ENCODE results near the gene ZNF543. TPM values are rescaled to one million over a fixed set of nuclear protein-coding genes. Genes with fewer than 3 reads are reported as not detected.

ZNF543 gene
- polyA plus RNA-seq, 1 experiment = 2.6 TPM

DNA sequence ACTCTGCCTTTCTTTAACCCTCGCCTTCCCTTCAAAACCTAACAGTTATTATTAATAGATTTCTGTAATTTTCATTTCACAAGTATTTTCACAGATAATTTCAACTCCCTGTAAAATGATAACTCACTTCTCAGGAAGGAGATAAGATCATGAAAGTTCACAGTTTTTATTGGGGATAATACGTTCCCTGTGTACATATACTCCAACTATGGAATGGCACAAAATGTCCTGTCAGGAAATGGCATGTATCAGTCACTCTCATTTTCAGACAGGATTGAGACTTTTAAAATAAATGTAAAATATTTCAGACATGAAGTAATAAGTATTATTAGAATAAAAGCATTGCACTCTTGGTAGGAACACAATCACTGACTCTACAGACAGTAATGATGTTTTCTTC is 42.1 kb downstream of the ZNF543 start:
- no peak for TF ChIP-seq CTCF (IDR thresholded peaks at IDR 0.05; ENCODE audit: low read depth, low read length)
- CTCF ChIA-PET = interaction anchor here (0.9 kb wide), 1 partner anchor 12 kb away, joined by 3 read pairs; the partner anchor contains the start of gene ZNF304
- no peaks in the 10 kb centered on the region for H3K27me3 ChIP-seq (ENCODE audit: control insufficient read depth, insufficient read depth, low read length)
- peak overlapping the region; percentile 92 for H3K27ac ChIP-seq (ENCODE audit: low read depth, low read length)
- no peak for DNase-seq (ENCODE audit: low read depth, low spot score)
- POLR2A ChIA-PET = interaction anchor here (0.6 to 1.4 kb wide), 3 partner anchors 27 to 425 kb away, joined by 3 to 5 read pairs (median 5); partner anchors contain the start of genes ZNF548 and ZNF749
- peak overlapping the region; percentile 67 for H3K4me3 ChIP-seq (ENCODE audit: low read depth, low read length)
- H3K9me3 ChIP-seq (ENCODE audit: control insufficient read depth, insufficient read depth, low read length) = no peaks in the 10 kb centered on the region; the same call in none of the 2 replicates

DNA sequence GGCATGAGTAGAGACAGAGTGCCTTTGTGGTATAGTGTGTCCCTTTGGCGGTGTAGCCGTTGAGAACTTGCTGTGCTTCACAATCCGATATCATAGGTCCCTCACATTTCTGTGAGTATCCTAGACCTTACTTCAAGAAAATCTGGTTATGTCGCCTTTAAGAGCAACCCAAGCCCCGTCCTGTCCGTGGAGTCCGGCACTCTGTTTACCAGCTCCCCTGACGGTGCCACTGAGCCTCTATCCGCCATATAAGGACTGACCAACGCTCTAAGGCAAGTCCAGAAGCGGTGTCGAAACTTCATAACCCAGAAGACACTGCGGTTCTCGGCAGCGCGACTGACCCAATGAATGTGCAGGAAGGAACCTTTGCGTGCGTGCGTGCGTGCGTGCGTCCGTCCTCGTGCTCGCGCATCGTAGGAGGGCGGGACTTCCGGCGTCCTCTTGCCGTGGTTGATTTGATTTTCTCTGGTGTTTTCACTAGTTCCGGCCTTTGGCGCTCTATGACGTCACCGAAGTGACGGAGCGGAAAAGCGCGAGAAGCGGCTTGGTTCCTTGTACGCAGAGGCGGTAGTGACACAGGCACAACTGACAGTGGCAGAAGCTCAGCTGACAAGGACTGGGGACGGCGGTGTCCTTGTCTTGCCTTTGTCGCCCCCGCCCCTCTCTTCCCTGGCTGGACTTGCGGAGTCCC is 42.9 kb downstream of the ZNF543 start, which contains the start of the genes TRAPPC2B and ZNF547:
TSS of gene TRAPPC2B (plus strand) at position 555 of the 691 bp plus-strand sequence. CDS start 1,283 bp downstream, outside the sequence.
TSS of gene ZNF547 (plus strand) at position 555 of the 691 bp plus-strand sequence. CDS start 5,005 bp downstream, outside the sequence.
- no peak for TF ChIP-seq CTCF (IDR thresholded peaks at IDR 0.05; ENCODE audit: low read depth, low read length)
- no peaks in the 10 kb centered on the region for H3K27me3 ChIP-seq (ENCODE audit: control insufficient read depth, insufficient read depth, low read length)
- DNase-seq (ENCODE audit: low read depth, low spot score) = peak; percentile 99
- H3K9me3 ChIP-seq (ENCODE audit: control insufficient read depth, insufficient read depth, low read length) = no peaks in the 10 kb centered on the region; the same call in 1 of the 2 replicates
- peak within 1 kb of the TSS; percentile 92 for H3K27ac ChIP-seq (ENCODE audit: low read depth, low read length)
- CTCF ChIA-PET = interaction anchor here (0.9 kb wide), 1 partner anchor 12 kb away, joined by 3 read pairs; the partner anchor contains the start of gene ZNF304
- POLR2A ChIA-PET = interaction anchor here (0.6 to 1.4 kb wide), 4 partner anchors 26 to 629 kb away, joined by 3 to 5 read pairs (median 4); partner anchors contain the start of genes ZNF548 and ZNF749
- H3K4me3 ChIP-seq (ENCODE audit: low read depth, low read length) = peak within 1 kb of the TSS; percentile 81

DNA sequence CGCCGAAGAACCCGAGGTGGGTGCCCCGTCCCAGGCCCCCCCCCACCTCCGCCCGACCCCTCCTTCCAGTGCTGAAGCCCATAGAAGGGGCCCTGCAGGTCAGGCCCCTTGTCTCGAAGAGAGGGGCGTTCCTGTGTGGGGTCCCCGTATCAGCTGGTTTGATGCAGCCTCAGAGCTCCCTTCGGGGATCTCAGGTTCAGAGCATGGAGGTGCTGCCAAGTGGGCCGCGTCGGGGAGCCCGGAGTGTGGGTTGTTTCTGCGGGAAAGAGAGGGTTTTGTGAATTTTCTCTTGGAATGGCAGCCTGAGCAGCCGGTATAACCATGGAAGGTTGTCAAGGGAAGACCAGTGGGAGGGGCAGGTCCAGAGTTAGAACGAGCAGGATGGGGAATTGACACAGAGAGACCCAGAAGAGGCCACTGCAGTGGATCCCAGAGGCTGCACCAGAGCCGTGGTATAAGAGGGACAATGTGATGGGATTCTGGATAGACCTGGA is 43.5 kb downstream of the ZNF543 start:
- ChIA-PET POLR2A (interaction anchor here (0.6 to 1.4 kb wide), 3 partner anchors 26 to 91 kb away, joined by 5 to 6 read pairs (median 5); partner anchors contain the start of genes ZNF548 and ZNF749), CTCF (no interaction called here)
- Histone ChIP-seq H3K9me3 (ENCODE audit: control insufficient read depth, insufficient read depth, low read length) (no peaks in the 10 kb centered on the region; the same call in 1 of the 2 replicates), H3K4me3 (ENCODE audit: low read depth, low read length) (peak overlapping the region; percentile 81), H3K27me3 (ENCODE audit: control insufficient read depth, insufficient read depth, low read length) (no peaks in the 10 kb centered on the region), H3K27ac (ENCODE audit: low read depth, low read length) (peak overlapping the region; percentile 75)
- DNase-seq (ENCODE audit: low read depth, low spot score) = no peak
- no peak for TF ChIP-seq CTCF (IDR thresholded peaks at IDR 0.05; ENCODE audit: low read depth, low read length)

DNA sequence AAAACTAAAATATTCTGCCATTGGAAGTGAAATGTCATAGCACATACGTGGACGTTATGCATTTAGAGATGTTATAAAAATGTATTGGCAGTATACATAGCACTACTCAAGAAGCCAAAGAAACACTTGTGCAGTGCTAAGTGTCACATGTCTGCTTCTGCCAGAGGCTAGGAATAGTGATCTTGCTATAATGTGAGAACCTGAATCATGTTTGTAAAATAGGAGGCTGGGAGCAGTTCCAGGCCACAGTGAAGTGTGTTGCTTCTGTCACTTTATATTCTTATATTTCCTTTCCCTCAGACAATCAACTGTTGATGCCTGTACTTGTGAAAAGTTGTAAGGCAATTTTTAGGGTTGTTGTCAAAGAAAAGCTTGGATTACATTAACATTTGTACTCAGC is 46.5 kb downstream of the ZNF543 start:
- TF ChIP-seq CTCF (IDR thresholded peaks at IDR 0.05; ENCODE audit: low read depth, low read length) = no peak
- DNase-seq (ENCODE audit: low read depth, low spot score) = no peak
- POLR2A ChIA-PET = interaction anchor here (0.6 kb wide), 1 partner anchor 380 kb away, joined by 5 read pairs; no protein-coding TSS in a partner anchor
- CTCF ChIA-PET = interaction anchor here (1.0 kb wide), 1 partner anchor 40 kb away, joined by 3 read pairs; no protein-coding TSS in a partner anchor
- no peak overlapping the region for H3K27ac ChIP-seq (ENCODE audit: low read depth, low read length)
- no peaks in the 10 kb centered on the region; the same call in 1 of the 2 replicates for H3K9me3 ChIP-seq (ENCODE audit: control insufficient read depth, insufficient read depth, low read length)
- no peaks in the 10 kb centered on the region for H3K27me3 ChIP-seq (ENCODE audit: control insufficient read depth, insufficient read depth, low read length)
- H3K4me3 ChIP-seq (ENCODE audit: low read depth, low read length) = no peak overlapping the region
